GM21723 (cell line): ENCODE results near the gene MORF4L1.
"Not testable (repeated sequence)": the region's sequence is repeated elsewhere in the genome, so short reads cannot be mapped to it uniquely, and the experiment has no call there.

Experiments used
- ATAC-seq: cut with Tn5 transposase; IDR thresholded peaks from one replicate; pipeline ENCODE4 v1.9.1; 2021; ENCODE audit warnings: mild to moderate bottlenecking, moderate library complexity; ENCODE audit not compliant: unreplicated experiment

MORF4L1 gene

GRCh38 chr15:78898540-78898939 lies 25.9 kb downstream of the MORF4L1 start:
- no peak for ATAC-seq

GRCh38 chr15:78900819-78901533 lies 28.3 kb downstream of the MORF4L1 start:
- not testable (repeated sequence) for ATAC-seq

GRCh38 chr15:78902281-78903032 lies 29.8 kb downstream of the MORF4L1 start:
- not testable (repeated sequence) for ATAC-seq

GRCh38 chr15:78904599-78905358 lies 32.1 kb downstream of the MORF4L1 start:
- ATAC-seq, result no peak

- no peak for ATAC-seq
Observed at GRCh38 chr15:78906316-78906620, 33.6 kb downstream of the MORF4L1 start.

GRCh38 chr15:78907577-78907976 lies 34.9 kb downstream of the MORF4L1 start:
- no peak for ATAC-seq

GRCh38 chr15:78909160-78909695 lies 36.5 kb downstream of the MORF4L1 start:
- no peak for ATAC-seq

- ATAC-seq, result no peak
Observed at GRCh38 chr15:78909791-78910228, 37.1 kb downstream of the MORF4L1 start.

GRCh38 chr15:78910271-78910670 lies 37.6 kb downstream of the MORF4L1 start:
- ATAC-seq, result no peak

GRCh38 chr15:78912316-78912715 lies 39.6 kb downstream of the MORF4L1 start:
- no peak for ATAC-seq

GRCh38 chr15:78913012-78913411 lies 40.3 kb downstream of the MORF4L1 start:
- ATAC-seq, result no peak

GRCh38 chr15:78914027-78914764 lies 41.5 kb downstream of the MORF4L1 start:
- ATAC-seq, result no peak

GRCh38 chr15:78915341-78916087 lies 42.8 kb downstream of the MORF4L1 start:
- ATAC-seq, result no peak

GRCh38 chr15:78916088-78916487 lies 43.4 kb downstream of the MORF4L1 start:
- ATAC-seq, result no peak

GRCh38 chr15:78917888-78918287 lies 45.2 kb downstream of the MORF4L1 start:
- ATAC-seq, result no peak

- ATAC-seq, result no peak
Observed at GRCh38 chr15:78921517-78921916, 48.8 kb downstream of the MORF4L1 start.

GRCh38 chr15:78921940-78922339 lies 49.2 kb downstream of the MORF4L1 start:
- no peak for ATAC-seq

GRCh38 chr15:78922527-78922926 lies 49.8 kb downstream of the MORF4L1 start:
- ATAC-seq, result no peak

- ATAC-seq, result no peak
Observed at GRCh38 chr15:78923015-78923414, 50.3 kb downstream of the MORF4L1 start.
